MM.1S (cell line): Measurements from ENCODE around the gene ATP13A3.

Experiments used
- EZH2 ChIP-seq: fragments of 300-600 bp; sonication (generic); optimal IDR thresholded peaks from 2 replicates; pipeline ENCODE3; 2017; ENCODE audit warnings: low read depth, mild to moderate bottlenecking, antibody characterized with exemption, low read length, mixed read lengths
- TF ChIP-seq, protein P1 (sequence below): fragments of 300-600 bp; sonication (generic); IDR thresholded peaks from 2 replicates; pipeline ENCODE4 v1.5.1; 2016; ENCODE audit warnings: antibody characterized with exemption, low read length, mixed read lengths

DNA sequence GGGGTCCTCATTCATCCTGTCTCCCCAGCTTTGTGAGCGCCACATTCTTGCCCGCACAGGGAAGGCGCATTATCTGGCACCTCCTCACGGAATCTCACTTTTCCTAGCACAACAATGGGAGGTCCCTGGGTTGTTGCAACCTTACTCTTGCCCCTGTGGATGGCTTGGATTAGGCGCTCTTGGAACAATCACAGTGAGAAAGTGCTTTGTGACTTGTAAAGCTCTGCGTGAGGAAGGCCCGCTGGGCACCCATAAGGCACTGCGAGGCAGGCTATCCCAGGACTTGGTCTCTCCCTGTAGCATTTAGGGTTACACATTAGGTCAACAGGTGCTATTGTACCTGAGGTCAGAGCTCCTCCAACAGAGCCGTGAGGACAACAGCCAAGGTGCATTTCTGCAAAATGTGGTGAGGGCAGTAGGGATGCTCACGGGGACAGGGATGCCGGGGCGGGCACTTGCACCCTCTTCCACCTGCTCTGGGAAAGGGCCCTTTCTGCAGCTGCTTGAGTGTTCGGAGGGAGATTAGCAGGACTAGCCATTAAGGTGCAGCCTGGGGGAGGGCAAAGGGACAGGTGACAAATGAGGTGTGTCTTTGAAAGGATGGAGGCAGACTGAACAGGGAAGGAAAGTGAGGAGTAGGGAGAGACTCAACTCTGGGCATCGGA lies 103.4 kb downstream of the ATP13A3 start:
- TF ChIP-seq, protein P1, sequence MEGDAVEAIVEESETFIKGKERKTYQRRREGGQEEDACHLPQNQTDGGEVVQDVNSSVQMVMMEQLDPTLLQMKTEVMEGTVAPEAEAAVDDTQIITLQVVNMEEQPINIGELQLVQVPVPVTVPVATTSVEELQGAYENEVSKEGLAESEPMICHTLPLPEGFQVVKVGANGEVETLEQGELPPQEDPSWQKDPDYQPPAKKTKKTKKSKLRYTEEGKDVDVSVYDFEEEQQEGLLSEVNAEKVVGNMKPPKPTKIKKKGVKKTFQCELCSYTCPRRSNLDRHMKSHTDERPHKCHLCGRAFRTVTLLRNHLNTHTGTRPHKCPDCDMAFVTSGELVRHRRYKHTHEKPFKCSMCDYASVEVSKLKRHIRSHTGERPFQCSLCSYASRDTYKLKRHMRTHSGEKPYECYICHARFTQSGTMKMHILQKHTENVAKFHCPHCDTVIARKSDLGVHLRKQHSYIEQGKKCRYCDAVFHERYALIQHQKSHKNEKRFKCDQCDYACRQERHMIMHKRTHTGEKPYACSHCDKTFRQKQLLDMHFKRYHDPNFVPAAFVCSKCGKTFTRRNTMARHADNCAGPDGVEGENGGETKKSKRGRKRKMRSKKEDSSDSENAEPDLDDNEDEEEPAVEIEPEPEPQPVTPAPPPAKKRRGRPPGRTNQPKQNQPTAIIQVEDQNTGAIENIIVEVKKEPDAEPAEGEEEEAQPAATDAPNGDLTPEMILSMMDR, result no peak
- TF ChIP-seq EZH2, result no peak
